Ramos (cell line): ENCODE measurements around the gene ZNG1F.
"Not testable (repeated sequence)": the region's sequence is repeated elsewhere in the genome, so short reads cannot be mapped to it uniquely, and the experiment has no call there.

ENCODE experiments used
- in situ Hi-C: fragments of 300-500 bp; cut with MboI; formaldehyde crosslinking; loops from one replicate; pipeline ENCODE4 v1.14.3; 2022; ENCODE audit warnings: low sequenced_read_pairs; ENCODE audit not compliant: unreplicated experiment

ZNG1F gene

GRCh38 chr9:41189217-41189616 is at the start of gene ZNG1F:
ZNG1F (minus strand) TSS chr9:41189317; CDS start chr9:41189258, 59 bp downstream.
- in situ Hi-C loops: not testable (repeated sequence)

GRCh38 chr9:41237110-41237749 is 48.1 kb upstream of the ZNG1F start:
- in situ Hi-C loops: not testable (repeated sequence)

- in situ Hi-C loops: not testable (repeated sequence)
Observed at GRCh38 chr9:41236486-41237109, 47.5 kb upstream of the ZNG1F start.

GRCh38 chr9:41234811-41235805 is 46.0 kb upstream of the ZNG1F start:
- in situ Hi-C loops: not testable (repeated sequence)

GRCh38 chr9:41234221-41234620 is 45.1 kb upstream of the ZNG1F start:
- in situ Hi-C loops: not testable (repeated sequence)

DNA sequence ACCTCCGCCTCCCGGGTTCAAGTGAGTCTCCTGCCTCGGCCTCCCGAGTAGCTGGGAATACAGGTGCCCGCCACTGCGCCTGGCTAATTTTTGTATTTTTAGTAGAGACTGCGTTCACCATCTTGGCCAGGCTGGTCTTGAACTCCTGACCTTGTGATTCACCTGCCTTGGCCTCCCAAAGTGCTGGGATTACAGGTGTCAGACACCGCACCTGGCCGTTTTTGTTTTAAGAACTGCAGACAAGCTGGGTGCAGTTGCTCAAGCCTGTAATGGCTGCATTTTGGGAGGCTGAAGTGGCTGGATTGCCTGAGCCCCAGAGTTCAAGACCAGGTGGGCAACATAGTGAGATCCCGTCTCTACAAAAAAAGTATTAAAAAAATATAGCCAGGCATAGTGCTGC is 43.2 kb upstream of the ZNG1F start:
- in situ Hi-C loops: not testable (repeated sequence)

GRCh38 chr9:41230418-41230817 is 41.3 kb upstream of the ZNG1F start:
- in situ Hi-C loops: not testable (repeated sequence)

- in situ Hi-C loops: no loop called here
Observed at GRCh38 chr9:41229408-41230401, 40.6 kb upstream of the ZNG1F start.

DNA sequence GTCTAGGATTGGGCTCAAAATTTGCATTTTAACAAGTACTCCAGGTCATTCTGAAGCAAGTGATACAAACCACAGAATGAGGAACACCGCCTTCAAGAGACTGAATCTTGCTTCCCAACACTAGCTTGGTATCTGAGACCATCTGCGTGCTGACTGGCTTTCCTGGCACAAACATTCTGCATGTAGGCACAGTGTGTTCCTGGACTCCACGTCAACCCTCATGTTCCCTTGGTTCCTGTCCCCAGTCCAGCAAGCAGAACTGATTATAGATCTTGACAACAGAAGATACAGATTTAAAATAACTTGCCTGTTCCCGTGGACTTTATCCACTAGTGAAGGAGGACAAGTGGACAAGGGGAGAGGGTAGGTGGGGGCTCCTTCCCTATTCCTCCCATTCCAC is 30.7 kb upstream of the ZNG1F start:
- in situ Hi-C loops: not testable (repeated sequence)

DNA sequence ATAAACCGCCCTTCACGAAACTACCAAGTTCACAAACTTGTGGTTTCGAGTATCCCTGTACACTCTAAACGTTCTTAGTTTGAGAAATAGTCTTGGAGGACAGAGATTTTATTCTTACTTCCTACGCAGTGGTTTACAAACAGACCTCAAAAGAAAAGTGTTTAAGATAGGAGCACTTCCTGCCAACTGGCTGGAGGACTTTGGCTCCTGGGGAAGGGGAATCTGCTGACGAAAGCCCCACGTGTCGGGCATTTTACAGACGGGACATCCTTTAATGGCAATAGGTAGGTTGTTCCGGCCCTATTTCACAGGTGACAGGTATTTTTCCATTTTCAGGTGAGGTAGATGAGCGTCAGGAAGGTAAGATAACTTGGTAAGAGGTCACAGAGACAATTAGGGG is 678 bp downstream of the ZNG1F start:
- in situ Hi-C loops: not testable (repeated sequence)

DNA sequence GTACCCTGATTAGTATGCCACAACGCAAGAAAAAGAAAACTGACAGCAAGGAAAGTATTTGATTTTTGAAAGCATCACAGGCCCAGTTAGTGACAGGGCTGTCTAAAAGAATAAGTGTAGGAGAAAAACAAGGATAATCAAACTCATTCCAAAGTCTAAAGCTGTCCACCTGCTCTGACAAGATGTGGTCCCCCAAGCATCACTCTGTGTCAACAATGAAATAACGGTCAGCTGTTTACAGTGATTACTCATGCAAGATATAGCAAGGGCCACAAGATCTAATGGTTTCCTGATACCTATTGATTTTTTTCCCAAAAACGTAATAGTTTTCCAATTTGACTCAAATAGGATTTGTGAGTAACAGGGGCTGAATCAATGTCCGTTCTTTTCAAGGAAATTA is 14.1 kb downstream of the ZNG1F start:
- in situ Hi-C loops: not testable (repeated sequence)

DNA sequence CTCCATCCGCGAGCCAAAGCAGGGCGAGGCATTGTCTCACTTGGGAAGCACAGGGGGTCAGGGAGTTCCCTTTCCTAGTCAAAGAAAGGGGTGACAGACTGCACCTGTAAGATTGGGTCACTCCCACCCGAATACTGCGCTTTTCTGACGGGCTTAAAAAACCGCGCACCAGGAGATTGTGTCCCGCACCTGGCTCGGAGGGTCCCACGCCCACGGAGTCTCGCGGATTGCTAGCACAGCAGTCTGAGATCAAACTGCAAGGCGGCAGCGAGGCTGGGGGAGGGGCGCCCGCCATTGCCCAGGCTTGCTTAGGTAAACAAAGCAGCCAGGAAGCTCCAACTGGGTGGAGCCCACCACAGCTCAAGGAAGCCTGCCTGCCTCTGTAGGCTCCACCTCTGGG is 39.0 kb downstream of the ZNG1F start:
- in situ Hi-C loops: not testable (repeated sequence)

- in situ Hi-C loops: not testable (repeated sequence)
Observed at GRCh38 chr9:41141878-41142277, 47.2 kb downstream of the ZNG1F start.

DNA sequence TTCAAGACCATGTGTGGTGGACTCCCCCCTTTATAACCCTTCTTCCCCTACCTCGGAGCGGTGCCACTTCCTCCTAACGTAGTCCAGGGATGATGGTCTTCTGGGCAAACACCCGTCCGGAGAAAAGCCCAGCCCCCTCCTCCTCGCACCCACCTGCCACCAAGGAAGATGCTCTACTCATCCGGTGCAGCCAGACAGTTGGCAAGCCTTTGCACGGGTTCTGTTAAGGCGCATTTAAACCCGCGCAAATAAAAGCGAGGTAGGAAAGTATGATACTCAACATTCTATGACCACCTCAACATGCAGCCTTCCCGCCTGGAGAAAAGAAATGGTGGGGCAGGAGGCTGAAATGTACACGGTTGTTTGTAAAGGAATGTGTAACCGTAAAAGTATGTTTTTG is 60.5 kb downstream of the ZNG1F start, which contains the start of gene FOXD4L6:
TSS of gene FOXD4L6 (minus strand) at position 101 of the 400 bp plus-strand sequence. CDS start 298 bp downstream, outside the sequence.
- in situ Hi-C loops: not testable (repeated sequence)

DNA sequence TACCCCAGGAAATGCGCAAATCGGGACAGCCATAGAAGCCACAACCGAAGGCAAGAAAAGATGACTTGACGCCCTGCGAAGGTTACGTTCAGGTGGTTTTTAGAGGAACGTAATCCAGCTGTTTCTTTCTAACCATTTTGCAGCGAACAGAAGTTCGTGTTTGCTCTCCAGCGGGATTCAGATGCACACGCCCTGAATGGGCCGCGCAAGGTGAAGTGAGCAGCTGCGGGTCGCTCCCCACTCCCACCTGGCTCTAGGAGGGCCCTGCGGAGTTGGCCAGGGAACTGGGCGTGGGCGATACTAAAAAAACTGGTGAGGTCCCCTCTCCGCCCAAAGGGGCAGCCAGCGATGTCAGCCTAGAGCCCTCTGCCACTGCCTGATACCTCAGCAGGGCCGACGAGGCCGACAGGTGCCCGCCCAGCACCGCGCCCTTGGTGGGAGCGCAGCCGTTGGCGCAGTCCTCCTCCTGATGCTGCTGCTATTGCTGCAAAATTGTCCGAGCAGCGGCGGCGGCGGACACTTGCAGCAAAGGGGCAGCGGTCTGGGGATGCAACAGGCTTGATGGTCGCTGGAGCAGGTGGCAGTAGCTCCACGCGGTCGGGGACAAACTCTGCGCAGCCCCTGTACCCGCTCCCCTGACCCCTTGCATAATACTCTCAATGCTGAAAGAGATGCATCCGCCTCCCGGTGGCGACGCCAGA is 62.2 kb downstream of the ZNG1F start:
- in situ Hi-C loops: not testable (repeated sequence)

- in situ Hi-C loops: not testable (repeated sequence)
Observed at GRCh38 chr9:41125936-41126335, 63.2 kb downstream of the ZNG1F start.

DNA sequence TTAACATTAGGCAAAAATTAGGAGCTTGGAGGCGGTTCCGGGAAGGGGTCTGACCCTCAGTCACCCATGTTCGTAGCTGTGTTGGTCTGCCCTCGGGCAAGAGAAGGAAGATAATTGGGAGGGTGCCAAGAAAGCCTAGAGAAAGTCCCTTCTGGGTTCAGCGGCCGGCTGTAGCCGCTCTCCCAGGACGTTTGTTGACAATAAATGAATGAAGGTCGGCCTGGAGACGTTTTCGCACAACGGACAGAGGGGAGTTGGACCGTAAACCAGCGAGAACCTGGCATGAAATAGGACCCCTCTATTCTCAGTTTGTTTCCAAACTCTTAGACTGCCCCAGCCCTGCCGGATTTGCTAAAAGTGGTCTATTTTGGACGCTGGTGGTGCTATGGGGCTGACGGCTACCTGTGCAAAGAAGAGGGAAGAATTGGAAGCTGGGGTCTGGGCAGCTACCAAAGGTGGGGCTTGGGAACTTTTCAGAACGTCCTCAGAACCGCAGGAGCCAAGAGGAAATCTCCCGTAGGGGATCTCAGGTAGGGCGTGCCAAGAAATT is 63.9 kb downstream of the ZNG1F start:
- in situ Hi-C loops: not testable (repeated sequence)

GRCh38 chr9:41124250-41125108 is 64.6 kb downstream of the ZNG1F start:
- in situ Hi-C loops: not testable (repeated sequence)
